IMR-90 (cell line): ENCODE measurements around the gene TNPO2.

Experiments used
- CEBPB ChIP-seq: IDR thresholded peaks from 2 replicates; pipeline ENCODE4 v1.6.1; 2012; ENCODE audit warnings: low read depth, low read length, improper control_type of control experiment
- CHD1 ChIP-seq: IDR thresholded peaks from 2 replicates; pipeline ENCODE4 v1.6.1; 2012; ENCODE audit warnings: low read depth, low read length, improper control_type of control experiment
- CTCF ChIP-seq: conservative IDR thresholded peaks from 2 replicates; pipeline ENCODE4 v1.5.1; 2012; ENCODE audit warnings: mild to moderate bottlenecking, low read depth, low read length, improper control_type of control experiment
- ELK1 ChIP-seq: fragments of 150-350 bp; IDR thresholded peaks from 2 replicates; pipeline ENCODE4 v1.6.1; 2016; ENCODE audit warnings: low read depth, mild to moderate bottlenecking, low read length, moderate library complexity, borderline replicate concordance
- FOS ChIP-seq: fragments of 150-350 bp; IDR thresholded peaks from 2 replicates; pipeline ENCODE4 v1.6.1; 2016; ENCODE audit warnings: low read depth, low read length
- MAFK ChIP-seq: IDR thresholded peaks from 2 replicates; pipeline ENCODE4 v1.6.1; 2012; ENCODE audit warnings: low read depth, low read length, improper control_type of control experiment
- MAZ ChIP-seq: IDR thresholded peaks from 2 replicates; pipeline ENCODE4 v1.6.1; 2012; ENCODE audit warnings: low read depth, mild to moderate bottlenecking, low read length, improper control_type of control experiment, moderate library complexity, borderline replicate concordance
- NFE2L2 ChIP-seq: fragments of 150-350 bp; IDR thresholded peaks from 2 replicates; pipeline ENCODE4 v1.6.1; 2016; ENCODE audit warnings: low read depth, mild to moderate bottlenecking, low read length
- POLR2A ChIP-seq: IDR thresholded peaks from 2 replicates; pipeline ENCODE4 v1.6.1; 2012; ENCODE audit warnings: mild to moderate bottlenecking, low read depth, low read length
- RAD21 ChIP-seq: IDR thresholded peaks from 2 replicates; pipeline ENCODE4 v1.6.1; 2012; ENCODE audit warnings: low read length, improper control_type of control experiment
- USF2 ChIP-seq: fragments of 150-350 bp; IDR thresholded peaks from 2 replicates; pipeline ENCODE4 v1.6.1; 2017; ENCODE audit warnings: mild to moderate bottlenecking, antibody characterized with exemption, low read length, low read depth

GRCh38 chr19:12668932-12669269, 54.8 kb downstream of the TNPO2 start:
- no peak for TF ChIP-seq MAFK
- no peak for TF ChIP-seq CTCF
- no peak for TF ChIP-seq MAZ
- no peak for TF ChIP-seq CEBPB
- no peak for TF ChIP-seq ELK1
- TF ChIP-seq POLR2A, result no peak
- TF ChIP-seq FOS, result no peak
- TF ChIP-seq RAD21, result no peak
- no peak for TF ChIP-seq CHD1
- no peak for TF ChIP-seq USF2
- no peak for TF ChIP-seq NFE2L2
